Nephron (organoid): ENCODE measurements around the gene MYO1D.

Experiments
- H3K27ac Mint-ChIP-seq, 3 experiments: 2 replicates each; pipeline ENCODE4 v1.8.0; 2020; ENCODE audit warnings: mixed read lengths in 3 of 3, mild to moderate bottlenecking in 2 of 3, moderate library complexity in 1 of 3
- H3K27me3 Mint-ChIP-seq: 2 replicates; pipeline ENCODE4 v1.8.0; 2021; ENCODE audit warnings: low read depth, mild to moderate bottlenecking, moderate library complexity, mixed read lengths
- H3K36me3 Mint-ChIP-seq: 2 replicates; pipeline ENCODE4 v1.8.0; 2020; ENCODE audit warnings: low read depth, mixed read lengths
- H3K4me1 Mint-ChIP-seq: 2 replicates; pipeline ENCODE4 v1.8.0; 2020; ENCODE audit warnings: mixed read lengths
- H3K4me3 Mint-ChIP-seq, 3 experiments: 2 replicates each; pipeline ENCODE4 v1.8.0; 2020; ENCODE audit warnings: mild to moderate bottlenecking in 3 of 3, mixed read lengths in 3 of 3, moderate library complexity in 2 of 3
- H3K9me3 Mint-ChIP-seq: 2 replicates; pipeline ENCODE4 v1.8.0; 2020; ENCODE audit warnings: mixed read lengths
- TF ChIP-seq, protein P1 (sequence below), 3 experiments: fragments of 200-600 bp; sonication (generic); IDR thresholded peaks; one replicate each; pipeline ENCODE4 v1.5.0; 2021; ENCODE audit warnings: antibody characterized with exemption in 3 of 3; ENCODE audit not compliant: unreplicated experiment in 3 of 3

Gene MYO1D

DNA sequence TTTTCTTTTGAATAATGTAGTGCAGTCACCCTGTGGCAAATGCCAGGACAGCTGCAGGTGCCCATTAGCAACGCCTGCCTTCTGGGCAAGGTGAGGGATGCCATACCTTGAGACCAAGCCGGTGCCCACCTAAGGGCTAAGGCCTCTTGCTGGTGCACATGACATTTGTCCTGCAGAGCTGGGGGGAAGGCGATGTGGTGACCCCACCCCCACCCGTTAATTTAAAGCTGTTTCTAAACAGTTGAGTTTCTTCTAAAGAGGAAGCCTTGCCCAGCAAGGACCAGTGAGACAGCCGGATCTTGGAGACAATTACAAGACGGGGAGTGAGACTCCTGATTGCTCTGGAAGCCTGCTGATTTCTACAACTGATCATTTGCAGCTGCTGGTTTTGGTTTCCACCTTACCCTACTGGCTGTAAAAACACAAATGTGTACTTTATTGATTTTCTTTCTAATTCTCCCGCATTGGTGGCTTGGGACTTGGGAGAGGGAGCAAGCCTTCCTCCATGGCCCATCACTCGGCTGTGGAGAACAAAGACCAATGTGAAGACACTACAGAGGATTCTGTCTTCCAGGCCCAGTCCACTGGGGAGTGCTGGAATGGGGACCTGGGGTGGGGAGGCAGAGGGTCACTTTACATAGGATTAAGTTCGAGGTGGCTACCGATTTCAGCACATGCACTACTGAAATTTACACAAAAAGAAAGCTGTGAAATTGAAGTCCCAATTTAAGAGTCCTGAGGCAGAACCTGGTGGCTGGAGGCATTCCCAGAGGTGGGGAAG lies 387.4 kb downstream of the MYO1D start:
- no peaks in the 10 kb centered on the region for H3K9me3 Mint-ChIP-seq
- peak overlapping the region; percentile 81 to 93 (median 89) for H3K4me3 Mint-ChIP-seq
- H3K36me3 Mint-ChIP-seq: peaks cover 16% of the 10 kb centered on the region
- TF ChIP-seq, protein P1, sequence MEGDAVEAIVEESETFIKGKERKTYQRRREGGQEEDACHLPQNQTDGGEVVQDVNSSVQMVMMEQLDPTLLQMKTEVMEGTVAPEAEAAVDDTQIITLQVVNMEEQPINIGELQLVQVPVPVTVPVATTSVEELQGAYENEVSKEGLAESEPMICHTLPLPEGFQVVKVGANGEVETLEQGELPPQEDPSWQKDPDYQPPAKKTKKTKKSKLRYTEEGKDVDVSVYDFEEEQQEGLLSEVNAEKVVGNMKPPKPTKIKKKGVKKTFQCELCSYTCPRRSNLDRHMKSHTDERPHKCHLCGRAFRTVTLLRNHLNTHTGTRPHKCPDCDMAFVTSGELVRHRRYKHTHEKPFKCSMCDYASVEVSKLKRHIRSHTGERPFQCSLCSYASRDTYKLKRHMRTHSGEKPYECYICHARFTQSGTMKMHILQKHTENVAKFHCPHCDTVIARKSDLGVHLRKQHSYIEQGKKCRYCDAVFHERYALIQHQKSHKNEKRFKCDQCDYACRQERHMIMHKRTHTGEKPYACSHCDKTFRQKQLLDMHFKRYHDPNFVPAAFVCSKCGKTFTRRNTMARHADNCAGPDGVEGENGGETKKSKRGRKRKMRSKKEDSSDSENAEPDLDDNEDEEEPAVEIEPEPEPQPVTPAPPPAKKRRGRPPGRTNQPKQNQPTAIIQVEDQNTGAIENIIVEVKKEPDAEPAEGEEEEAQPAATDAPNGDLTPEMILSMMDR (IDR thresholded peaks at IDR 0.05; ENCODE audit: unreplicated experiment in 3 of 3): no peak
- no peak overlapping the region for H3K27ac Mint-ChIP-seq
- H3K27me3 Mint-ChIP-seq: peaks cover 3% of the 10 kb centered on the region
- peaks cover 57% of the 10 kb centered on the region for H3K4me1 Mint-ChIP-seq

DNA sequence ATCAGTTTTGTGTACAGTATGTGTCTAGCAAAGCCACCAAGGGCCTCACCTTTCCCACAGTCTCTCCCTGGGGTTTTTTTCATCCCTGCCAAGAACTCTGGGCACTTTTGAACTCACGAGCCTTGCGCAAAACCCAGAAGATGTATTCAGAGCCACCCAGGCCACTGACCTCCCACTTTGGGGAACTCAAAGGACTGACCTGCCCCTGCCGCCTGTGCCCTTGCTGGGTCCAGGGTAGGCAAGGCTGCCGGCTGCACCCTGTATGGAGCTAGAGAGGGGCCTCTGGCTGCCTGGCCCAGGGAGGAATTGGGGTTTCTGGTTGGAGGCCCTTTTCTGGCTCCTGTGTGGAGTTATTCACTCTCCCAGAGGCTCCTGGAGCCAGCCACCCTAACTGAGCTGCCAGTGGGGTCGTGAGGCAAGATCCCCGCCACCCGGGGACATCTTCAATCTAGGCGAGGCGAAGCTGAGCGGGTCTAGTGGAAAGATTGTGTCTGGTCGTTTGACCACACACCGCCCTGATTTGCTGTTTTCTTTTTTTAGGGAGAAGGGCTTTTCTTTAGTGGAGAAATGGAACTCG lies 388.2 kb downstream of the MYO1D start:
- H3K9me3 Mint-ChIP-seq: no peaks in the 10 kb centered on the region
- peaks cover 3% of the 10 kb centered on the region for H3K27me3 Mint-ChIP-seq
- TF ChIP-seq, protein P1 (IDR thresholded peaks at IDR 0.05; ENCODE audit: unreplicated experiment in 3 of 3): no peak
- no peak overlapping the region for H3K27ac Mint-ChIP-seq
- peaks cover 65% of the 10 kb centered on the region for H3K4me1 Mint-ChIP-seq
- peak overlapping the region; percentile 81 to 93 (median 89) for H3K4me3 Mint-ChIP-seq
- H3K36me3 Mint-ChIP-seq: peaks cover 16% of the 10 kb centered on the region

DNA sequence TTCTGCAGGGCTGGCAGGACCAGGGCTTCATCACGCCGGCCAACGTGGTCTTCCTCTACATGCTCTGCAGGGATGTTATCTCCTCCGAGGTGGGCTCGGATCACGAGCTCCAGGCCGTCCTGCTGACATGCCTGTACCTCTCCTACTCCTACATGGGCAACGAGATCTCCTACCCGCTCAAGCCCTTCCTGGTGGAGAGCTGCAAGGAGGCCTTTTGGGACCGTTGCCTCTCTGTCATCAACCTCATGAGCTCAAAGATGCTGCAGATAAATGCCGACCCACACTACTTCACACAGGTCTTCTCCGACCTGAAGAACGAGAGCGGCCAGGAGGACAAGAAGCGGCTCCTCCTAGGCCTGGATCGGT lies 388.8 kb downstream of the MYO1D start:
- Mint-ChIP-seq H3K9me3 (no peaks in the 10 kb centered on the region), H3K4me1 (peaks cover 70% of the 10 kb centered on the region), H3K27ac (no peak overlapping the region), H3K27me3 (peaks cover 3% of the 10 kb centered on the region), H3K36me3 (peaks cover 16% of the 10 kb centered on the region), H3K4me3 (peak overlapping the region; percentile 81 to 93 (median 89))
- TF ChIP-seq, protein P1 (IDR thresholded peaks at IDR 0.05; ENCODE audit: unreplicated experiment in 3 of 3): no peak

DNA sequence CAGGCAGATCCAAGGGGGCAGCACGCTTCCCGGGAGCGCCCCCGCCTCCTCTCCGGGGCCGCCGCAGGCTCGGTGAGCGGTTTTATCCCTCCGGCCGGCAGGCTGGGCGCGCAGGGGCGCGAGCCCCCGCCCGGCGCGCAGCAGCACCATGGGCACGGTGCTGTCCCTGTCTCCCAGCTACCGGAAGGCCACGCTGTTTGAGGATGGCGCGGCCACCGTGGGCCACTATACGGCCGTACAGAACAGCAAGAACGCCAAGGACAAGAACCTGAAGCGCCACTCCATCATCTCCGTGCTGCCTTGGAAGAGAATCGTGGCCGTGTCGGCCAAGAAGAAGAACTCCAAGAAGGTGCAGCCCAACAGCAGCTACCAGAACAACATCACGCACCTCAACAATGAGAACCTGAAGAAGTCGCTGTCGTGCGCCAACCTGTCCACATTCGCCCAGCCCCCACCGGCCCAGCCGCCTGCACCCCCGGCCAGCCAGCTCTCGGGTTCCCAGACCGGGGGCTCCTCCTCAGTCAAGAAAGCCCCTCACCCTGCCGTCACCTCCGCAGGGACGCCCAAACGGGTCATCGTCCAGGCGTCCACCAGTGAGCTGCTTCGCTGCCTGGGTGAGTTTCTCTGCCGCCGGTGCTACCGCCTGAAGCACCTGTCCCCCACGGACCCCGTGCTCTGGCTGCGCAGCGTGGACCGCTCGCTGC lies 389.3 kb downstream of the MYO1D start:
- Mint-ChIP-seq H3K4me3 (peak overlapping the region; percentile 81 to 93 (median 89)), H3K9me3 (no peaks in the 10 kb centered on the region), H3K36me3 (peaks cover 14% of the 10 kb centered on the region), H3K27ac (peak overlapping the region in 2 of 3 experiments; percentile 7 to 11), H3K27me3 (peaks cover 3% of the 10 kb centered on the region), H3K4me1 (peaks cover 66% of the 10 kb centered on the region)
- TF ChIP-seq, protein P1 (IDR thresholded peaks at IDR 0.05; ENCODE audit: unreplicated experiment in 3 of 3): no peak

DNA sequence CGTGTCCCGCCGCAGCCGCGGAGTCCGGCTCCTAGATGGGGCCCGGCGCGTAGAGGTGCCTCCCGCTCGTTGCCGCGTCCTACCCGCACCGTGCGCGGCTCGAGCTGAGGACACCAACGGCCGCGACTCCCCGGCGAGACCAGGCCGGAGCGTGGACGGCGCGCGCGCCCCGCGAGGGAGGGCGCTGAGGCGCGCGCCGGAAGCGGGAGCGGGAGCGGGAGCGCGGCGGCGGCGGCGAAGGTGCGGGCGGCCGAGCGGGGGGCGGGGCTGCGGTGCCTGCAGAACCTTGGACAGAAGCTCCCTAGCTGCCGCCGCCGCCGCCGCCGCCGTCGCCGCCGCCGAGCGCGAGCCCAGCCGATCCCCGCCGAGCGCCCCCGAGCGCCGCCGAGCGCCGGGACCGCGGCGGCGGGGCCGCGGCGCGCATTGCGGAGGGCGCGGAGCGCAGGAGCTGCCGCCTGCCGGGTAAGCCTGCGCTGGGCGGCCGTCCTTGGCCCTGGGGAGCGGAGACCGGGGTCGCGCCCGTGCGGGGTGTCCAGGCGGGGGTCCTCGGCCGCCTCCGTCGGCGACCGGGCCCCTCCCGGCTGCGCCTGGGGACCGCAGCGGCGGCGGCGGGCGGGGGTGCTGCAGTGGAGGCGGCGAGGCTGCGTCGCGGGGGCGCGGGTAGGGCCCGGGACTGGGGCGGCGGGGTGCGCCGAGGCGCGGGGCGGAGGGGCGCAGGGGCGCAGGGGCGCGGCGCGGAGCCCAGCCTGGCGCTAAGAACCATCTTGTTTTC lies 390.0 kb downstream of the MYO1D start, which contains the start of gene CDK5R1:
Gene CDK5R1 (plus strand): TSS at position 293 of the 772 bp plus-strand sequence. CDS start 628 bp downstream, outside the sequence.
- H3K9me3 Mint-ChIP-seq: no peaks in the 10 kb centered on the region
- no peaks in the 10 kb centered on the region for H3K27me3 Mint-ChIP-seq
- peak within 1 kb of the TSS; percentile 74 to 84 (median 75) for H3K27ac Mint-ChIP-seq
- peaks cover 8% of the 10 kb centered on the region for H3K36me3 Mint-ChIP-seq
- TF ChIP-seq, protein P1 (IDR thresholded peaks at IDR 0.05; ENCODE audit: unreplicated experiment in 3 of 3): no peak
- H3K4me1 Mint-ChIP-seq: peaks cover 58% of the 10 kb centered on the region
- H3K4me3 Mint-ChIP-seq: peak within 1 kb of the TSS; percentile 81 to 93 (median 89)
